ENCODE measurements around the gene MIPOL1. TPM values are rescaled to one million over a fixed set of nuclear protein-coding genes. Genes with fewer than 3 reads are reported as not detected.

Gene MIPOL1
- total and polyA plus RNA-seq, 2 experiments from 2014 or later: 16.6 to 24.8 TPM

- H2AFZ ChIP-seq: no peak overlapping the region
- TF ChIP-seq EZH2 (IDR thresholded peaks at IDR 0.05; ENCODE audit: low read depth, unreplicated experiment): peak; percentile 47
- TF ChIP-seq NANOG (IDR thresholded peaks at IDR 0.05; ENCODE audit: borderline replicate concordance): no peak
- no peak for TF ChIP-seq ETS1 (IDR thresholded peaks at IDR 0.05)
- TF ChIP-seq CTCF (conservative IDR thresholded peaks at IDR 0.05; ENCODE audit: low read depth in 2 of 2): peak; percentile 60 to 64
- H3K4me1 ChIP-seq (ENCODE audit: insufficient read depth): peaks cover 48% of the 10 kb centered on the region
- H3K9me2 ChIP-seq (ENCODE audit: insufficient read depth): no peaks in the 10 kb centered on the region
- peak overlapping the region; percentile 77 for H3K4me2 ChIP-seq
- H3F3A ChIP-seq (replicated peaks; ENCODE audit: low read depth): peaks cover 34% of the 10 kb centered on the region
- peak; percentile 6 for ATAC-seq
- H3K36me3 Mint-ChIP-seq (ENCODE audit: low read depth): no peaks in the 10 kb centered on the region; the same call in 2 of the 3 replicates
- H4K20me1 ChIP-seq (replicated peaks; ENCODE audit: insufficient read depth): peaks cover 41% of the 10 kb centered on the region
- peak overlapping the region; percentile 62 for H3K4me3 Mint-ChIP-seq
- no peaks in the 10 kb centered on the region for H3K9me3 Mint-ChIP-seq
- peak; percentile 79 for DNase-seq (ENCODE audit: low spot score)
- no peaks in the 10 kb centered on the region for H3K36me3 ChIP-seq (ENCODE audit: insufficient read depth)
- peaks cover 92% of the 10 kb centered on the region for H3K27me3 Mint-ChIP-seq (ENCODE audit: insufficient read depth, low read depth, poor library complexity)
- H3K79me2 ChIP-seq (replicated peaks; ENCODE audit: insufficient read depth): no peaks in the 10 kb centered on the region
- H3K4me3 ChIP-seq: peak overlapping the region; percentile 55
- H3K27ac ChIP-seq (ENCODE audit: low read depth): no peak overlapping the region
- no peak overlapping the region for H3K27ac Mint-ChIP-seq
- H3K27me3 ChIP-seq (ENCODE audit: insufficient read depth): peaks cover 99% of the 10 kb centered on the region
- peaks cover 44% of the 10 kb centered on the region for H3K4me1 Mint-ChIP-seq
Measured at GRCh38 chr14:37597538-37597913, 399.8 kb downstream of the MIPOL1 start.

GRCh38 chr14:37597914-37598746 is 400.4 kb downstream of the MIPOL1 start:
- Mint-ChIP-seq H3K36me3 (ENCODE audit: low read depth) (no peaks in the 10 kb centered on the region; the same call in 2 of the 3 replicates), H3K4me1 (peaks cover 43% of the 10 kb centered on the region), H3K4me3 (peak overlapping the region; percentile 62), H3K9me3 (0 out of 3 replicates have a peak, but pooled peaks cover 3% of the 10 kb centered on the region), H3K27me3 (ENCODE audit: insufficient read depth, low read depth, poor library complexity) (peaks cover 92% of the 10 kb centered on the region), H3K27ac (no peak overlapping the region)
- no peak overlapping the region for H3K27ac ChIP-seq (ENCODE audit: low read depth)
- no peaks in the 10 kb centered on the region for H3K36me3 ChIP-seq (ENCODE audit: insufficient read depth)
- ATAC-seq (peak; percentile 13), DNase-seq (ENCODE audit: low spot score) (peak; percentile 37)
- H3K79me2 ChIP-seq (replicated peaks; ENCODE audit: insufficient read depth): no peaks in the 10 kb centered on the region
- peak overlapping the region; percentile 72 for H2AFZ ChIP-seq
- H3K4me3 ChIP-seq: peak overlapping the region; percentile 55
- H4K20me1 ChIP-seq (replicated peaks; ENCODE audit: insufficient read depth): peaks cover 39% of the 10 kb centered on the region
- H3K27me3 ChIP-seq (ENCODE audit: insufficient read depth): peaks cover 99% of the 10 kb centered on the region
- H3K4me1 ChIP-seq (ENCODE audit: insufficient read depth): peaks cover 45% of the 10 kb centered on the region
- peaks cover 34% of the 10 kb centered on the region for H3F3A ChIP-seq (replicated peaks; ENCODE audit: low read depth)
- no peaks in the 10 kb centered on the region for H3K9me2 ChIP-seq (ENCODE audit: insufficient read depth)
- H3K4me2 ChIP-seq: peak overlapping the region; percentile 77
- TF ChIP-seq CREB1 (CRISPR knock-in tag; IDR thresholded peaks at IDR 0.05; ENCODE audit: low read depth) (no peak), STAT1 (IDR thresholded peaks at IDR 0.05; ENCODE audit: unreplicated experiment) (no peak), JUNB (IDR thresholded peaks at IDR 0.05; ENCODE audit: unreplicated experiment) (no peak), ZNF114 (CRISPR knock-in tag; IDR thresholded peaks at IDR 0.05) (no peak), EZH2phosphoT487 (IDR thresholded peaks at IDR 0.05; ENCODE audit: unreplicated experiment) (peak; percentile 36), CTCF (conservative IDR thresholded peaks at IDR 0.05; ENCODE audit: low read depth in 2 of 2) (no peak)

Measured in GM23338 (cell line).